ENCODE measurements around the gene DAPK3.
"Not testable (repeated sequence)": the region's sequence is repeated elsewhere in the genome, so short reads cannot be mapped to it uniquely, and the experiment has no call there.

GRCh38 chr19:3952755-3953276 lies 18.1 kb downstream of the DAPK3 start:
- not testable (repeated sequence) for TF ChIP-seq CTCF (IDR thresholded peaks at IDR 0.05; ENCODE audit: low read depth, low read length, poor library complexity, severe bottlenecking); EZH2phosphoT487 (IDR thresholded peaks at IDR 0.05; ENCODE audit: borderline replicate concordance, low read length)

Data from DOHH2 (cell line).